Liver (tissue), 9 donors: ENCODE results near the gene ELOB. TPM values are rescaled to one million over a fixed set of nuclear protein-coding genes. Genes with fewer than 3 reads are reported as not detected.

ENCODE experiments used
- DNase-seq: peaks from one replicate; pipeline ENCODE4 v3.0.0-alpha.2; 2017; ENCODE audit warnings: low spot score
- H3K27ac ChIP-seq, 2 donors: one replicate each; pipeline ENCODE4 v1.7.0; 2013; ENCODE audit warnings: inconsistent platforms in 2 of 2, low read length in 2 of 2, control low read depth in 1 of 2, low read depth in 1 of 2, mild to moderate bottlenecking in 1 of 2
- H3K27me3 ChIP-seq, 4 donors: one replicate each; pipeline versions ENCODE4 v1.6.1 to v1.7.0; 2013; ENCODE audit warnings: low read length in 3 of 4, inconsistent platforms in 1 of 4, mild to moderate bottlenecking in 1 of 4, moderate library complexity in 1 of 4; ENCODE audit not compliant: control insufficient read depth in 4 of 4, insufficient read depth in 4 of 4
- H3K36me3 ChIP-seq, 4 donors: one replicate each; pipeline versions ENCODE4 v1.6.1 to v1.7.0; 2013; ENCODE audit warnings: low read length in 3 of 4, mild to moderate bottlenecking in 3 of 4, low read depth in 1 of 4, moderate library complexity in 1 of 4; ENCODE audit not compliant: control insufficient read depth in 4 of 4, insufficient read depth in 3 of 4
- H3K4me1 ChIP-seq, 4 donors: one replicate each; pipeline versions ENCODE4 v1.6.1 to v1.7.0; 2013; ENCODE audit warnings: low read length in 3 of 4, mild to moderate bottlenecking in 3 of 4, moderate library complexity in 1 of 4; ENCODE audit not compliant: control insufficient read depth in 4 of 4, insufficient read depth in 4 of 4
- H3K4me3 ChIP-seq, 3 donors: one replicate each; pipeline versions ENCODE4 v1.6.1 to v1.7.0; 2013; ENCODE audit warnings: low read length in 3 of 3, control low read depth in 1 of 3, low read depth in 1 of 3, mild to moderate bottlenecking in 1 of 3
- H3K9ac ChIP-seq, 2 donors: one replicate each; pipeline ENCODE4 v1.7.0; 2013; ENCODE audit warnings: low read length in 2 of 2, mild to moderate bottlenecking in 2 of 2, moderate library complexity in 2 of 2, control low read depth in 1 of 2, low read depth in 1 of 2
- H3K9me3 ChIP-seq, 4 donors: one replicate each; pipeline versions ENCODE4 v1.6.1 to v1.7.0; 2013; ENCODE audit warnings: low read length in 3 of 4; ENCODE audit not compliant: control insufficient read depth in 4 of 4
- EGR1 ChIP-seq, 2 donors: IDR thresholded peaks; 2 replicates each; pipeline ENCODE4 v1.6.1; 2016 to 2018; ENCODE audit warnings: antibody characterized with exemption in 2 of 2, low read depth in 2 of 2
- FOXA1 ChIP-seq: IDR thresholded peaks from 2 replicates; pipeline ENCODE4 v1.6.1; 2016; ENCODE audit warnings: antibody characterized with exemption
- FOXA2 ChIP-seq: IDR thresholded peaks from 2 replicates; pipeline ENCODE4 v1.6.1; 2016; ENCODE audit warnings: antibody characterized with exemption
- GABPA ChIP-seq, 2 donors: IDR thresholded peaks in 1 of 2; conservative IDR thresholded peaks in 1 of 2; 2 replicates each; pipeline ENCODE4 v1.6.1; 2016; ENCODE audit warnings: antibody characterized with exemption in 2 of 2, mild to moderate bottlenecking in 1 of 2, moderate library complexity in 1 of 2
- HNF4A ChIP-seq, 2 donors: conservative IDR thresholded peaks; 2 replicates each; pipeline ENCODE4 v1.6.1; 2016; ENCODE audit warnings: antibody characterized with exemption in 2 of 2, mild to moderate bottlenecking in 2 of 2
- JUND ChIP-seq, 2 donors: IDR thresholded peaks; 2 replicates each; pipeline ENCODE4 v1.6.1; 2016; ENCODE audit warnings: antibody characterized with exemption in 2 of 2
- NR2F2 ChIP-seq: IDR thresholded peaks from 2 replicates; pipeline ENCODE4 v1.6.1; 2016; ENCODE audit warnings: antibody characterized with exemption
- RAD21 ChIP-seq, 2 donors: IDR thresholded peaks; 2 replicates each; pipeline ENCODE4 v1.6.1; 2016; ENCODE audit warnings: antibody characterized with exemption in 2 of 2, mild to moderate bottlenecking in 2 of 2
- RXRA ChIP-seq, 2 donors: IDR thresholded peaks; 2 replicates each; pipeline ENCODE4 v1.6.1; 2017 to 2018; ENCODE audit warnings: antibody characterized with exemption in 2 of 2, mild to moderate bottlenecking in 1 of 2
- YY1 ChIP-seq: IDR thresholded peaks from 2 replicates; pipeline ENCODE4 v1.6.1; 2016; ENCODE audit warnings: antibody characterized with exemption, mild to moderate bottlenecking
- WGBS: extraction: QIAGEN DNeasy Blood & Tissue Kit; methylation state at CpG from one replicate; pipeline ENCODE4 v1.1.7; 2013; 5-methylcytosine and 5-hydroxymethylcytosine counted together
- polyA plus RNA-seq, 2 donors: library from polyadenylated mRNA; stranded (reverse) in 1 of 2; unstranded in 1 of 2; fragments of 200-250 nt in 1 of 2; fragments of >200 nt in 1 of 2; fragmentation: Nextera tagmentation in 1 of 2; extraction: Ambion mirVana in 1 of 2; gene quantifications; one replicate each; pipeline versions ENCODE4 v1.2.1 to v1.2.3, GENCODE V29; 2013 to 2015
- total RNA-seq, 2 donors: library from RNA; depleted of rRNA; stranded (reverse); fragments of >200 nt; gene quantifications; one replicate each; pipeline ENCODE4 v1.2.3, GENCODE V29; 2014
- TF ChIP-seq, protein P1 (sequence below): IDR thresholded peaks from 2 replicates; pipeline ENCODE4 v1.6.1; 2016; ENCODE audit warnings: antibody characterized with exemption
- TF ChIP-seq, protein P2 (sequence below): IDR thresholded peaks from 2 replicates; pipeline ENCODE4 v1.6.1; 2016; ENCODE audit warnings: antibody characterized with exemption
- TF ChIP-seq, protein P3 (sequence below): IDR thresholded peaks from 2 replicates; pipeline ENCODE4 v1.6.1; 2016; ENCODE audit warnings: antibody characterized with exemption
- TF ChIP-seq, protein P4 (sequence below): IDR thresholded peaks from 2 replicates; pipeline ENCODE4 v1.6.1; 2016; ENCODE audit warnings: antibody characterized with exemption, mild to moderate bottlenecking
- donor health status: healthy.
- donor health status: healthy.
- donor health status: healthy.
- donor health status: healthy.
- donor health status: healthy.

The ELOB gene
- total and polyA plus RNA-seq, 4 donors, result 114 to 395 (median 313) TPM

DNA sequence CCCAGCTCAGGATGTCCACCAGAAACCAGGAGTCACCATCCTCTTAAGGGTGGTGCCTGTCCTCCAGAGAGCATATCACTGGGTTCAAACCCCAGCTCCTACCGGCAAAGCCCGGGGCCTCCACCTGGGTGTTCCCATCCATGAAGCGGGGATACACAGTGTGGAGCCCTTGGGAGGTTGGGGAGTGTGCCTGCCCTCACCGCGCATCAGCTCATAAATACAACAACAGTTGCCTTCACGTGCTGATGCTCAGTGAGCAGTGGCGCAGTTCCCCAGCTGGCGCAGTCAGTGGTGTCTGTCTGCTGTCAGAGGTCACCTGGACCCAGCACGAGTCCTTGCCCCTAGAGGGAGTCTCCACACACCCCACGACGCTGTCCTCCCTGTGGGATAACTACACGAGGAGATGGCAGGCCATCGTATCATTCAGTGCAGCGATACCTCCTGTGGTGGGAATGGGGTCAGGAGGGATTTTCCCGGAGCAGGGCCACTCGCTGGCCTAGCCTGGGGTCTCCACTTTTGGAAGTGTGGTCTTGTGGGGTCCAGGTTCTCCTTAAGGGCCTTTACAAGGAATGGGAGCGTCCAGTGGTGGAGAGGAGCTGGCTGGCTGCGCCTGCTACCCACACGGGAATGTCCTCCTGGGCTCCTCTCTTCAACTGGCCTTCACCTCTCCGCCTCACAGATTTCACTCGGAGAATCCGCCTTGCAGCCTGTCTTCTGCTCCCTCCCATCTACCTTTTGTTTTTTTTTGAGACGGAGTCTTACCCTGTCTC lies 2.3 kb upstream of the ELOB start (continued):
- TF ChIP-seq HNF4A (conservative IDR thresholded peaks at IDR 0.05) (no peak), FOXA1 (no peak), JUND (IDR thresholded peaks at IDR 0.05) (no peak), RXRA (IDR thresholded peaks at IDR 0.05) (no peak)
- TF ChIP-seq, protein P1, sequence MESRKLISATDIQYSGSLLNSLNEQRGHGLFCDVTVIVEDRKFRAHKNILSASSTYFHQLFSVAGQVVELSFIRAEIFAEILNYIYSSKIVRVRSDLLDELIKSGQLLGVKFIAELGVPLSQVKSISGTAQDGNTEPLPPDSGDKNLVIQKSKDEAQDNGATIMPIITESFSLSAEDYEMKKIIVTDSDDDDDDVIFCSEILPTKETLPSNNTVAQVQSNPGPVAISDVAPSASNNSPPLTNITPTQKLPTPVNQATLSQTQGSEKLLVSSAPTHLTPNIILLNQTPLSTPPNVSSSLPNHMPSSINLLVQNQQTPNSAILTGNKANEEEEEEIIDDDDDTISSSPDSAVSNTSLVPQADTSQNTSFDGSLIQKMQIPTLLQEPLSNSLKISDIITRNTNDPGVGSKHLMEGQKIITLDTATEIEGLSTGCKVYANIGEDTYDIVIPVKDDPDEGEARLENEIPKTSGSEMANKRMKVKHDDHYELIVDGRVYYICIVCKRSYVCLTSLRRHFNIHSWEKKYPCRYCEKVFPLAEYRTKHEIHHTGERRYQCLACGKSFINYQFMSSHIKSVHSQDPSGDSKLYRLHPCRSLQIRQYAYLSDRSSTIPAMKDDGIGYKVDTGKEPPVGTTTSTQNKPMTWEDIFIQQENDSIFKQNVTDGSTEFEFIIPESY, result no peak
- TF ChIP-seq, protein P2, sequence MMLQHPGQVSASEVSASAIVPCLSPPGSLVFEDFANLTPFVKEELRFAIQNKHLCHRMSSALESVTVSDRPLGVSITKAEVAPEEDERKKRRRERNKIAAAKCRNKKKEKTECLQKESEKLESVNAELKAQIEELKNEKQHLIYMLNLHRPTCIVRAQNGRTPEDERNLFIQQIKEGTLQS, result no peak

DNA sequence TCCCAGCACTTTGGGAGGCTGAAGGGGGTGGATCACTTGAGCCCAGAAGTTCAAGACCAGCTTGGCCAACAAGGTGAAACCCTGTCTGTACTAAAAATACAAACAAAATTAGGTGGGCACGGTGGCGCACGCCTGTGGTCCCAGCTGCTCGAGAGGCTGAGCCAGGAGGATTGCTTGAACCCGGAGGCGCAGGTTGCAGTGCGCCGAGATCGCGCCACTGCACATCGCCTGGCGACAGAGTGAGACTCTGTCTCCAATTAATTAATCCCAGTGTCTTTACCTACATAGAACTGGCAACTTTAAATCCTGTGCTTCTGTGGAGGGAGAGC lies 1.5 kb upstream of the ELOB start:
- H3K27ac ChIP-seq, result peak overlapping the region in 1 of 2 donors; percentile 99
- 96% methylated on average over 12 of the region's 12 CpGs for WGBS
- peaks cover 0 to 9% (median 4%) of the 10 kb centered on the region in 4 donors for H3K36me3 ChIP-seq
- peak overlapping the region in 1 of 3 donors; percentile 90 for H3K4me3 ChIP-seq
- H3K9ac ChIP-seq, result peak overlapping the region in 1 of 2 donors; percentile 89
- no peak for DNase-seq
- no peaks in the 10 kb centered on the region for H3K9me3 ChIP-seq
- TF ChIP-seq, protein P3, sequence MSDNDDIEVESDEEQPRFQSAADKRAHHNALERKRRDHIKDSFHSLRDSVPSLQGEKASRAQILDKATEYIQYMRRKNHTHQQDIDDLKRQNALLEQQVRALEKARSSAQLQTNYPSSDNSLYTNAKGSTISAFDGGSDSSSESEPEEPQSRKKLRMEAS, result no peak
- TF ChIP-seq GABPA (IDR thresholded peaks at IDR 0.05 in 1 of 2, conservative IDR thresholded peaks at IDR 0.05 in 1 of 2), result no peak
- TF ChIP-seq, protein P4, sequence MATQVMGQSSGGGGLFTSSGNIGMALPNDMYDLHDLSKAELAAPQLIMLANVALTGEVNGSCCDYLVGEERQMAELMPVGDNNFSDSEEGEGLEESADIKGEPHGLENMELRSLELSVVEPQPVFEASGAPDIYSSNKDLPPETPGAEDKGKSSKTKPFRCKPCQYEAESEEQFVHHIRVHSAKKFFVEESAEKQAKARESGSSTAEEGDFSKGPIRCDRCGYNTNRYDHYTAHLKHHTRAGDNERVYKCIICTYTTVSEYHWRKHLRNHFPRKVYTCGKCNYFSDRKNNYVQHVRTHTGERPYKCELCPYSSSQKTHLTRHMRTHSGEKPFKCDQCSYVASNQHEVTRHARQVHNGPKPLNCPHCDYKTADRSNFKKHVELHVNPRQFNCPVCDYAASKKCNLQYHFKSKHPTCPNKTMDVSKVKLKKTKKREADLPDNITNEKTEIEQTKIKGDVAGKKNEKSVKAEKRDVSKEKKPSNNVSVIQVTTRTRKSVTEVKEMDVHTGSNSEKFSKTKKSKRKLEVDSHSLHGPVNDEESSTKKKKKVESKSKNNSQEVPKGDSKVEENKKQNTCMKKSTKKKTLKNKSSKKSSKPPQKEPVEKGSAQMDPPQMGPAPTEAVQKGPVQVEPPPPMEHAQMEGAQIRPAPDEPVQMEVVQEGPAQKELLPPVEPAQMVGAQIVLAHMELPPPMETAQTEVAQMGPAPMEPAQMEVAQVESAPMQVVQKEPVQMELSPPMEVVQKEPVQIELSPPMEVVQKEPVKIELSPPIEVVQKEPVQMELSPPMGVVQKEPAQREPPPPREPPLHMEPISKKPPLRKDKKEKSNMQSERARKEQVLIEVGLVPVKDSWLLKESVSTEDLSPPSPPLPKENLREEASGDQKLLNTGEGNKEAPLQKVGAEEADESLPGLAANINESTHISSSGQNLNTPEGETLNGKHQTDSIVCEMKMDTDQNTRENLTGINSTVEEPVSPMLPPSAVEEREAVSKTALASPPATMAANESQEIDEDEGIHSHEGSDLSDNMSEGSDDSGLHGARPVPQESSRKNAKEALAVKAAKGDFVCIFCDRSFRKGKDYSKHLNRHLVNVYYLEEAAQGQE, result no peak
- no peak for TF ChIP-seq FOXA2
- peaks cover 10 to 24% (median 18%) of the 10 kb centered on the region in 4 donors for H3K4me1 ChIP-seq
- no peaks in the 10 kb centered on the region for H3K27me3 ChIP-seq

DNA sequence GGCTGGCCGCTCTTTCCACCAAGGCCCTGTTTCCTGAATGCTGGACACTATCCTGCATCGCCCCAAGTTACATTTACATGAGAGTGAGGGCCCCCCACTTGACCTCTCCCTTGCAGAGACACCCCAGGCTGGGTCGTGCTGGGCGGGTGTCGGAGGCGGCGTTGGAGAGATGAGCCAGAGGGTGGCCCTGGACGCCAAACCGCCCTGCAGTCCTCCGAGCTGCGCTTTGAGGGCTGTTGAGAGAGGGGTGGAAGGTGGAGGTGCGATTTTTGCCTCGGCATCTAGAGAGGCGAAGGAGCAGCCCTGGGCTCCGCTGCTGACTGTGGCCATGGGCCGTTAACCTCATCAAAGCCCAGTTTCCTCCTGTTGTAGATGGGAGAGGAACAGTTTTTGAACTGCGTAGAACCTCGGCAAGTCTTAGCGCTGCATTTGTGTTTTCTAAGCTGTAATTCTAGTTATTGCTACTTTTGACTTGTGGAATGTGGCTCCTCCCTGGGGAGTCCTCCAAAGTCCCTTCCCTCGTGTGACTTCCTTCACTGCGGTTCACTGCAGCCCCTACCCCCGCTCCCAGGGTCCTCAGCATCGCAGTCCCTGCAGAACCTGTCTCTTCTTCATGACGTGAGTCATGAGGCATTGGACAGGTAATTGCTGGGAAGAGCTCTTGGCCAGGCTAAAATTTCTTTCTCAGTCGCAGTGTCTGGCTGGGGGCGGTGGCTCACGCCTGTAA lies 986 bp upstream of the ELOB start:
- H3K4me1 ChIP-seq, result peaks cover 10 to 24% (median 18%) of the 10 kb centered on the region in 4 donors
- no peak for DNase-seq
- H3K9ac ChIP-seq, result peak overlapping the region; percentile 86 to 89
- peaks cover 0 to 15% (median 4%) of the 10 kb centered on the region in 4 donors for H3K36me3 ChIP-seq
- no peaks in the 10 kb centered on the region for H3K27me3 ChIP-seq
- peak overlapping the region; percentile 91 to 99 for H3K27ac ChIP-seq
- peak overlapping the region; percentile 85 to 95 (median 90) for H3K4me3 ChIP-seq
- TF ChIP-seq RAD21 (IDR thresholded peaks at IDR 0.05), result no peak
- TF ChIP-seq FOXA1, result no peak
- TF ChIP-seq YY1, result no peak
- no peak for TF ChIP-seq NR2F2
- TF ChIP-seq EGR1 (IDR thresholded peaks at IDR 0.05; ENCODE audit: low read depth in 2 of 2), result no peak
- WGBS, result 15% methylated on average over 27 of the region's 27 CpGs
- no peaks in the 10 kb centered on the region for H3K9me3 ChIP-seq
